ENCODE results near the gene PSMB7.

Gene PSMB7

DNA sequence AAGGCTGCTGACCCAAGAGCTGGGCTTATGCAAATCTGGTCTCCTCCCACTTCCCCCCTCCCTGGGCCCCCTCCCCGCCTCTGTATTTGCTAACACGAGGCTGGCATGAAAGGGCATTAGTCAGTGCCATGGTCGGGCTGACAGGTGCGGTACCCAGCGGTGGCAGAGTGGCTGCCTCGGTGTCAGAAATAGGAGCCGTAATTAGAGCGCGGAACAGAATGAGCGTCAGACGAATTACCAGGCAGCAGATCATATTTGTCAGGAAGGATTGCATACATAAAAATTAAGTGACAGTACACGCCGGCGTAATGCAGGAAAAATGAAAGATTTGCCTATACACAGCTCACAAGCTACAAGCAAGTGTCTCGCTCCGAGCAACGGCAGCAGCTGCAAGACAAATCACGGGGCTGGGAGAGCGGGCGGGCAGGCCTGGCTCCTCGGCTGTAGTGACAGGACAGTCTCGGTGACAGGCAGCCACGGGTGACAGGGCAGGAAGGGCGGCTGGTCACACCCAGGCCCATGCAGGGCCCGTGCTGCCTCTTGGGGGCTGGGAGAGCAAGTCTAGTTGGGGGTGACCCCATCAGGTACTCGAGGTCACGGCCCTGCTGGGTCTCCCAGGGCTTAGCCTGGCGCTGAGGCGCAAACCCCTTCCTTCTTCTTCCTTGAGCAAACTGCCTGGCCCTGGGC, 85.1 kb downstream of the PSMB7 start:
- no peak overlapping the region for H3K27ac ChIP-seq (ENCODE audit: low read depth, low read length)
- no peak overlapping the region for H3K4me3 ChIP-seq (ENCODE audit: low read depth, low read length)
- H3K9me3 ChIP-seq (ENCODE audit: control insufficient read depth, insufficient read depth, low read depth, low read length) = no peaks in the 10 kb centered on the region
- H3K36me3 ChIP-seq (ENCODE audit: control insufficient read depth, insufficient read depth, low read length) = peaks cover 39% of the 10 kb centered on the region
- no peak overlapping the region for H3K9ac ChIP-seq (ENCODE audit: low read length)
- H3K4me1 ChIP-seq (ENCODE audit: control insufficient read depth, insufficient read depth, low read length) = no peaks in the 10 kb centered on the region
- no peaks in the 10 kb centered on the region for H3K27me3 ChIP-seq (ENCODE audit: control insufficient read depth, insufficient read depth, low read length)

DNA sequence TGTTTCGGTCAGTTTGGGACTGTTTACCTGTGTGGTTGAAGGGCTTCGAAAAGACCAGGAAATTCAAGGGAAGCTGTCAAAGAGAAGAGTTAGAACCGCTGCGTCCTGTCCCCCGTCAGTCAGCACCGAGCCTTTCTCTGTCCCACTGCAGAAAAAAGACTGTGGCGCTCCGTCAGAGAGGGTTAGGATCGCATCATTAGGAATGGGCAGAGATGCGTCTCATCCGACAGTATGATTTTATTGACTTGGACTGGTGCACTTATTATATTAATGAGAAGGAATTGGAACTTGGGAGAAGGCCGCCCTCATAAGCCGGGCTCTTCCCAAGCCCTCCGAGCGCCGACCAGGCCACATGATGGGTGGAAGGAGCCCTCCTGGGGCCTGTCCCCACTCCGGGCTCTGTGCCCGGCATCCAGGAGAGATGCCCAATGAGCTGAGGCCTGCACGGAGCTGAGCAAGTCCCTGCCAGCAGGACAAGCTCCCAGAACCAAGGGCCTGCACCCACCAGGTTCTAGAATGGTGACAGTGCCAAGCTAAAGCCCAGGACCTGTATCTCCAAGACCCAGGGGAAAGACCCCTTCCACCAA, 85.9 kb downstream of the PSMB7 start:
- H3K9ac ChIP-seq (ENCODE audit: low read length) = no peak overlapping the region
- no peaks in the 10 kb centered on the region for H3K9me3 ChIP-seq (ENCODE audit: control insufficient read depth, insufficient read depth, low read depth, low read length)
- H3K27ac ChIP-seq (ENCODE audit: low read depth, low read length) = no peak overlapping the region
- H3K4me3 ChIP-seq (ENCODE audit: low read depth, low read length) = no peak overlapping the region
- no peaks in the 10 kb centered on the region for H3K27me3 ChIP-seq (ENCODE audit: control insufficient read depth, insufficient read depth, low read length)
- peaks cover 35% of the 10 kb centered on the region for H3K36me3 ChIP-seq (ENCODE audit: control insufficient read depth, insufficient read depth, low read length)
- no peaks in the 10 kb centered on the region for H3K4me1 ChIP-seq (ENCODE audit: control insufficient read depth, insufficient read depth, low read length)

DNA sequence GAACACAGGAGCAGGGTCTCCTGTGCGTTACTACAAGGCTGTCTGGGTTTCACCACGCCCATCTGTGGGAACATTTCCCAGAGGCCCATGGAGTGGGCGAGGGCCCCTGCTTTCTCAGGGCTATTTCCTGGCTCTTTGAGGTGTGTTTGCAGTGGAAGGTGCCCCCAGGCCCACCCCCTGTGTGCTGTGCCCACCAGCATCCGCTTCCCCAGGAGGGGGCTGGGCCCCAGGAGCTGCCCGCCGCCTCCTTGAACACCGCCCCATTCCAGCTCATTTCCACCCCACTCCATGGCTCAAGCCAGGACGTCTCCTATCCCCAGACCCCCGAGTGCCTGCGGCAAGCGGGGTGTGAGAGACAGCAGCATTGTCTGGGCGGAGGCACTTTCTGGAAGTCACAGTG, 87.0 kb downstream of the PSMB7 start:
- H3K9me3 ChIP-seq (ENCODE audit: control insufficient read depth, insufficient read depth, low read depth, low read length) = no peaks in the 10 kb centered on the region
- no peaks in the 10 kb centered on the region for H3K4me1 ChIP-seq (ENCODE audit: control insufficient read depth, insufficient read depth, low read length)
- no peak overlapping the region for H3K27ac ChIP-seq (ENCODE audit: low read depth, low read length)
- no peak overlapping the region for H3K4me3 ChIP-seq (ENCODE audit: low read depth, low read length)
- no peak overlapping the region for H3K9ac ChIP-seq (ENCODE audit: low read length)
- peaks cover 35% of the 10 kb centered on the region for H3K36me3 ChIP-seq (ENCODE audit: control insufficient read depth, insufficient read depth, low read length)
- no peaks in the 10 kb centered on the region for H3K27me3 ChIP-seq (ENCODE audit: control insufficient read depth, insufficient read depth, low read length)

DNA sequence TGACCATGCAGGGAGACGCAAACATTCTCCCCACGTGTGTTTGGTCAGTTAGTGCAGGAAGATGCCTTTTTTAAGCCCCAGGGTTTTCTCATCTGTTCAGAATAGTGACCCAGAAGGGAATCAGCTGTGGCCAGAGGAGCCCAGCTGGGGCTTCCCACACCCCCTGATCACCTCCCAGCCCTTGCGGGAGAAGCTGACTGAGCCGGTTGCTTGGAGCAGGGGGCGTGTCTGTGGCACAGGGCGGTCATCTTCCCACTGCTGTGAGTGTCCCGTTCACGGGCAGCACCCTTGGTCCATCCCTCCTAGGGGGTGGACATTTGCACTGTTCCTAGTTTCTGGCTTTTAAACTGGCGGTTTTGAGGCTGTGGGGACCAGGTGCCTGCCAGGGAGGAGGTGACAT, 87.8 kb downstream of the PSMB7 start:
- Histone ChIP-seq H3K27ac (ENCODE audit: low read depth, low read length) (no peak overlapping the region), H3K4me1 (ENCODE audit: control insufficient read depth, insufficient read depth, low read length) (no peaks in the 10 kb centered on the region), H3K4me3 (ENCODE audit: low read depth, low read length) (no peak overlapping the region), H3K27me3 (ENCODE audit: control insufficient read depth, insufficient read depth, low read length) (no peaks in the 10 kb centered on the region), H3K36me3 (ENCODE audit: control insufficient read depth, insufficient read depth, low read length) (peaks cover 42% of the 10 kb centered on the region), H3K9me3 (ENCODE audit: control insufficient read depth, insufficient read depth, low read depth, low read length) (no peaks in the 10 kb centered on the region), H3K9ac (ENCODE audit: low read length) (no peak overlapping the region)

DNA sequence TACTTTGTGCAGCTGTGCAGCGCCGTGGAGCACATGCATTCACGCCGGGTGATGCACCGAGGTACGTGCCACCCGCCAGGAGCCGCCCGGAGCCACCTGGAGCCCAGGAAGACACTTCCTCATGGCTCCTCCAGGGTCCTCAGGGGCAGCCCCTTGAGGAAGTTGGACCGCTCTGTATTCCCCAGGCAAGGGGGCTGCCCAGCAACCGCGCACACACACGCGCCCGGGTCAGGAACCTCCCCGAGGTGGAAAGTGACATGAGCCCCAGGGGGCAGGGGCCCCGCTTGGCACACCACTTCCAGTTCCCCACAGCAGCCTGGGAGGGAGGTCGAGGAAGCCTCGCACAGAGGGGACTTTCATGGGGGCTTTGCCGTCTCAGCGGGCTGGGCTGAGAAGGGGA, 88.9 kb downstream of the PSMB7 start:
- no peaks in the 10 kb centered on the region for H3K9me3 ChIP-seq (ENCODE audit: control insufficient read depth, insufficient read depth, low read depth, low read length)

DNA sequence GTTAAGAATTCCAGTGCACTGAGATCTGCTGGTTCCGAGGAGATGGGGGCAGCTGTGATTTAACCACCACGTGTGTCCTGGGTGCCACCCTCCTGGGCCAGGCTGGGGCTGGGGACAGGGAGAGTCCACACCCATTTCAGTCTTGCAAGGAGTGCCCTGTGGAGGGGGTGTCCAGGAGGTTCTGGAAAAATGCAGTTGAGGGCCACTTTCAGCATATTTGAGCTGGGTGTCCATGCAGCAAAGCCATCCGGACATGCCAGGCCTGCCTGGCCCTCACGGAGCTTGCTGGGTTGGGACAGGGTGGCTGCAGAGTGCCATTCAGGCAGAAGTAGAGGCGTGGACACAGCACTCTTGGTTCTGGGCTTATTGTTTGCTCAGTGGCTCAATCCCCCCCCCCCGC, 89.4 kb downstream of the PSMB7 start:
- peaks cover 50% of the 10 kb centered on the region for H3K36me3 ChIP-seq (ENCODE audit: control insufficient read depth, insufficient read depth, low read length)
- no peaks in the 10 kb centered on the region for H3K4me1 ChIP-seq (ENCODE audit: control insufficient read depth, insufficient read depth, low read length)
- H3K27ac ChIP-seq (ENCODE audit: low read depth, low read length) = no peak overlapping the region

More for the DNA sequence above, 88.9 kb downstream of the PSMB7 start:
- H3K4me3 ChIP-seq (ENCODE audit: low read depth, low read length) = no peak overlapping the region
- no peak overlapping the region for H3K9ac ChIP-seq (ENCODE audit: low read length)
- no peaks in the 10 kb centered on the region for H3K27me3 ChIP-seq (ENCODE audit: control insufficient read depth, insufficient read depth, low read length)
- H3K4me1 ChIP-seq (ENCODE audit: control insufficient read depth, insufficient read depth, low read length) = no peaks in the 10 kb centered on the region
- no peak overlapping the region for H3K27ac ChIP-seq (ENCODE audit: low read depth, low read length)
- H3K36me3 ChIP-seq (ENCODE audit: control insufficient read depth, insufficient read depth, low read length) = peaks cover 50% of the 10 kb centered on the region

DNA sequence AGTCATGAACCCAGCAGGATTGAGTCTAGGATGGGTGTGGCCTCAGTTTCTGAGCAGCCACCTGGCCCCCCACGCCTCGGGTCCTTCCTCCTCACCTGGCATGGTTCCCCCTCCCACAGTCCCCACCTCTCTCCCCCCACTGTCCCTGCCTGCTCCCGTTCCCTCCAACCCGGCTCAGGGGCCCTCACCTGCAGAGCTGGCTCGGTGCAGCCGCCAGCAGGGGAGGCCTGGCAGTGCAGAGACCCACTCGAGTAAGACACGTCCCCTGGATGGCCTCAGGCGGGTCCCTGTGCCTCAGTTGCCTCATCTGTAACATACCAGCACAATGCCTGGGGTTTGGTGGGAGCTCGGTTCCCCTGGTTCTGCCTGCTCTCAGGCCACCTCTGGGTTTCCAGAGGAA, 91.3 kb downstream of the PSMB7 start:
- Histone ChIP-seq H3K36me3 (ENCODE audit: control insufficient read depth, insufficient read depth, low read length) (peaks cover 41% of the 10 kb centered on the region), H3K27ac (ENCODE audit: low read depth, low read length) (no peak overlapping the region)

More for the DNA sequence above, 89.4 kb downstream of the PSMB7 start:
- H3K27me3 ChIP-seq (ENCODE audit: control insufficient read depth, insufficient read depth, low read length) = no peaks in the 10 kb centered on the region
- no peaks in the 10 kb centered on the region for H3K9me3 ChIP-seq (ENCODE audit: control insufficient read depth, insufficient read depth, low read depth, low read length)
- no peak overlapping the region for H3K9ac ChIP-seq (ENCODE audit: low read length)
- no peak overlapping the region for H3K4me3 ChIP-seq (ENCODE audit: low read depth, low read length)

DNA sequence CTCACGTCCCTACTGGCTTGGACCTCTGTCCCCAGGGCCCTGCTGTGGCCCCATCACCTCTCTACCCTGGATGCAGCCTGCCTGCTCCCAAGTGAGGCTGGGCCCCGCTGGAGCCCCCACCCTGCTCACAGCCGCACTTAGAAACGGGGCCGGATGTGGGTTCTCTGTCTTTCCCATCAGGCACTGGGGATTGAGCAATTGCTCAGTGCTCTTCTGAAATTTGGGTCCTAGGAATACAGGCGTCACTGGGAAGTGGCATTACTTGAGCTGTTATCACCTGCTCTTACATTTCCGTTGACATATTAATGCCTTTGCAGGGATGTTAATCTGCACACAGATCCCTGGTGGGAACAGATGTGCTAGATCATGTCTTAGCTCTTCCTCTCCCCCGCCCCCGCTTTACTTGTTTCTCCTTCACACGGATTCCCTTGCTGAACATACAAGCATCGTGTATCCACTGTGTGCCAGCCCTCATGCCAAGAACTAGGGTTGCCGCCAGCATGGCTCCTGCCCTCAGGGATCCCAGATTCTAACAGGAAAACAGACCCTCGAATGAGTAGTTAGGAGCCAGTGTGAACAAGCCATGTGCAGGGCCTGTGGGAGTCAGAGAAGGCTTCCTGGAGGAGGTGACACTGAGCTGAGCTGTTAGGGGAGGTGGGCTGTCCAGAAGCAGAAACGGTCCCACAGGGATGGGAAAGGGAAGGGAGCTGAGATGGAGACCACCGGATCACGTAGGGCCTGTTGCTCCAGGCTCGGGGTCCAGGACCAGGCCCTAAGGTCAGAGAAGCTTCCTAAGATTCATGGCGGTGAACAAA, 92.4 kb downstream of the PSMB7 start:
- Histone ChIP-seq H3K27ac (ENCODE audit: low read depth, low read length) (no peak overlapping the region), H3K9ac (ENCODE audit: low read length) (no peak overlapping the region), H3K4me1 (ENCODE audit: control insufficient read depth, insufficient read depth, low read length) (no peaks in the 10 kb centered on the region), H3K27me3 (ENCODE audit: control insufficient read depth, insufficient read depth, low read length) (no peaks in the 10 kb centered on the region), H3K36me3 (ENCODE audit: control insufficient read depth, insufficient read depth, low read length) (peaks cover 40% of the 10 kb centered on the region), H3K4me3 (ENCODE audit: low read depth, low read length) (no peak overlapping the region), H3K9me3 (ENCODE audit: control insufficient read depth, insufficient read depth, low read depth, low read length) (no peaks in the 10 kb centered on the region)

More for the DNA sequence above, 91.3 kb downstream of the PSMB7 start:
- Histone ChIP-seq H3K9ac (ENCODE audit: low read length) (no peak overlapping the region), H3K9me3 (ENCODE audit: control insufficient read depth, insufficient read depth, low read depth, low read length) (no peaks in the 10 kb centered on the region), H3K27me3 (ENCODE audit: control insufficient read depth, insufficient read depth, low read length) (no peaks in the 10 kb centered on the region), H3K4me3 (ENCODE audit: low read depth, low read length) (no peak overlapping the region), H3K4me1 (ENCODE audit: control insufficient read depth, insufficient read depth, low read length) (no peaks in the 10 kb centered on the region)

DNA sequence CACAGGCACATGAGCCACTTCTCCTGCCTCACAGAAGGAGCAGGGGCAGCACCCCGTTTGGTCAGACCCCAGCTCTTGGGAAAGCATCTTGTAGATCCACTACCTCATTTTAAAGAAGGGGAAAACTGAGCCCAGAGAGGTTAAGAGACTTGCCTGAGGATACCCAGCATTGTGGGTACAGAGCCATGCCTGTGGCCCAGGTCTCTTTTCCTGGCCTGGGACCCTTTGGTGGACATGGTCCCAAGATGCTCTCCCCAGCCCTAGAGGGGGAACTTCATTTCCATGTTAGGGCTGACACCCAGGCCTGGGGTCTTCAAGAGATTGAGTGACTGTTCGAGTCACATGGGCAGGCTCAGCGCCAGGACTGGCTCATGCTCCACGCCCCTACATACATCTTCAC, 93.3 kb downstream of the PSMB7 start:
- Histone ChIP-seq H3K36me3 (ENCODE audit: control insufficient read depth, insufficient read depth, low read length) (peaks cover 32% of the 10 kb centered on the region), H3K9ac (ENCODE audit: low read length) (no peak overlapping the region), H3K27ac (ENCODE audit: low read depth, low read length) (no peak overlapping the region), H3K4me1 (ENCODE audit: control insufficient read depth, insufficient read depth, low read length) (no peaks in the 10 kb centered on the region), H3K9me3 (ENCODE audit: control insufficient read depth, insufficient read depth, low read depth, low read length) (no peaks in the 10 kb centered on the region), H3K27me3 (ENCODE audit: control insufficient read depth, insufficient read depth, low read length) (no peaks in the 10 kb centered on the region), H3K4me3 (ENCODE audit: low read depth, low read length) (no peak overlapping the region)

DNA sequence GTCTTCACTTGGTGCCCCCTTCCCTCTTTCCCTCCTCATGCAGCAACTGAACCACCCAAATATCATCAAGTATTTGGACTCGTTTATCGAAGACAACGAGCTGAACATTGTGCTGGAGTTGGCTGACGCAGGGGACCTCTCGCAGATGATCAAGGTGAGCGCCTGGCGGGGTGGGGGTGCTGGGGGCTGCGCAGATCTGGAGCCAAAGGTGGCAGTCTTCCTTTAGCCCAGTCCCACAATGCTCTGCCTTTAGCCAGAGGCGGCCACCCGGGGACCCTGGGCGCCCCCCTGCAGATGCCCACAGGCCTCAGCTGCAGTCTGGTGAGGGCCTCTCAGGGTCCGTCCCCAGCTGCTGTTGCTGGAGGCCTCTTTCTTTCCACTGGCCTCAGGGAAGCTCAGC, 93.8 kb downstream of the PSMB7 start:
- no peaks in the 10 kb centered on the region for H3K9me3 ChIP-seq (ENCODE audit: control insufficient read depth, insufficient read depth, low read depth, low read length)
- H3K27ac ChIP-seq (ENCODE audit: low read depth, low read length) = no peak overlapping the region
- H3K4me1 ChIP-seq (ENCODE audit: control insufficient read depth, insufficient read depth, low read length) = no peaks in the 10 kb centered on the region

More for the DNA sequence above, 93.8 kb downstream of the PSMB7 start:
- H3K9ac ChIP-seq (ENCODE audit: low read length) = no peak overlapping the region
- H3K4me3 ChIP-seq (ENCODE audit: low read depth, low read length) = no peak overlapping the region
- H3K36me3 ChIP-seq (ENCODE audit: control insufficient read depth, insufficient read depth, low read length) = peaks cover 32% of the 10 kb centered on the region; the same call in 1 of the 2 replicates
- no peaks in the 10 kb centered on the region for H3K27me3 ChIP-seq (ENCODE audit: control insufficient read depth, insufficient read depth, low read length)
